A673 (cell line): ENCODE data around the gene TPR. TPM values are rescaled to one million over a fixed set of nuclear protein-coding genes. Genes with fewer than 3 reads are reported as not detected.
"Not testable (repeated sequence)": the region's sequence is repeated elsewhere in the genome, so short reads cannot be mapped to it uniquely, and the experiment has no call there.

Experiments used
- BruUV-seq: library from RNA; stranded (reverse); fragments of 400-500 nt; replicated peaks from 2 replicates; lab custom pipeline; 2021; lab: Mats Ljungman, UMichigan
- CTCF ChIA-PET: fragments of 300-600 bp; sonication (Branson Sonifier 250); formaldehyde crosslinking; loops from one replicate; lab custom pipeline; 2022; ENCODE audit warnings: antibody characterized with exemption; lab: Charles Lee
- POLR2A ChIA-PET: fragments of 300-600 bp; sonication (Branson Sonifier 250); formaldehyde crosslinking; loops from one replicate; lab custom pipeline; 2022; ENCODE audit warnings: antibody characterized with exemption; ENCODE audit not compliant: low non-redundant PET; lab: Charles Lee
- DNase-seq: peaks from one replicate; pipeline ENCODE4 v3.0.0-alpha.2; 2015; ENCODE audit warnings: low spot score
- H3K27ac ChIP-seq: fragments of 200-600 bp; sonication (generic); 2 replicates; pipeline ENCODE4 v1.5.1; 2016; ENCODE audit warnings: mixed run types, low read depth, mild to moderate bottlenecking, mixed read lengths, antibody characterized with exemption, low read length; ENCODE audit not compliant: poor library complexity, severe bottlenecking
- H3K27me3 ChIP-seq: fragments of 200-600 bp; sonication (generic); replicated peaks from 2 replicates; pipeline ENCODE4 v1.6.1; 2017; ENCODE audit warnings: mixed run types, low read depth, mild to moderate bottlenecking, mixed read lengths, antibody characterized with exemption, low read length; ENCODE audit not compliant: insufficient read depth, poor library complexity
- H3K36me3 ChIP-seq: fragments of 200-600 bp; sonication (generic); 2 replicates; pipeline ENCODE4 v1.6.1; 2016; ENCODE audit warnings: mixed run types, mild to moderate bottlenecking, mixed read lengths, antibody characterized with exemption, low read length; ENCODE audit not compliant: insufficient read depth, poor library complexity, severe bottlenecking
- H3K4me1 ChIP-seq: fragments of 200-600 bp; sonication (generic); 2 replicates; pipeline ENCODE4 v1.6.1; 2017; ENCODE audit warnings: mixed run types, mild to moderate bottlenecking, mixed read lengths, antibody characterized with exemption, low read length; ENCODE audit not compliant: insufficient read depth, poor library complexity, severe bottlenecking
- H3K4me3 ChIP-seq: fragments of 200-600 bp; sonication (generic); 2 replicates; pipeline ENCODE4 v1.5.1; 2016; ENCODE audit warnings: low read depth, mixed run types, mild to moderate bottlenecking, mixed read lengths, low read length; ENCODE audit not compliant: poor library complexity, severe bottlenecking
- H3K9me3 ChIP-seq: fragments of 200-600 bp; sonication (generic); 2 replicates; pipeline ENCODE4 v1.6.1; 2016; ENCODE audit warnings: mixed run types, low read depth, mild to moderate bottlenecking, mixed read lengths, antibody characterized with exemption, low read length; ENCODE audit not compliant: poor library complexity, severe bottlenecking
- CTCF ChIP-seq: fragments of 300-800, 200-600 bp; sonication (generic); conservative IDR thresholded peaks from 2 replicates; pipeline ENCODE4 v1.5.1; 2017; ENCODE audit warnings: low read depth, mild to moderate bottlenecking, antibody characterized with exemption, low read length, moderate library complexity, mixed read lengths
- EZH2 ChIP-seq: fragments of 200-600 bp; sonication (generic); IDR thresholded peaks from 2 replicates; pipeline ENCODE4 v1.6.1; 2017; ENCODE audit warnings: borderline replicate concordance, low read depth, mild to moderate bottlenecking, mixed read lengths, antibody characterized with exemption, low read length; ENCODE audit not compliant: poor library complexity, severe bottlenecking
- intact Hi-C: fragments of 100-400 bp; cut with micrococcal nuclease; formaldehyde crosslinking; loops from one replicate; pipeline ENCODE4 v1.10.0; 2022; ENCODE audit not compliant: unreplicated experiment
- total RNA-seq: library from RNA; stranded (reverse); gene quantifications from 2 replicates; pipeline ENCODE4 v1.2.3, GENCODE V29; 2021

The TPR gene
- total RNA-seq, 1 experiment from 2014 or later: 137 TPM

- Histone ChIP-seq H3K27me3 (no peaks in the 10 kb centered on the region), H3K9me3 (no peaks in the 10 kb centered on the region), H3K27ac (peak overlapping the region; percentile 98), H3K4me1 (peaks cover 15% of the 10 kb centered on the region), H3K36me3 (peaks cover 41% of the 10 kb centered on the region), H3K4me3 (peak overlapping the region; percentile 78)
- BruUV-seq: TSS peak; percentile 31
- ChIA-PET CTCF (interaction anchor here (0.5 to 1.2 kb wide), 11 partner anchors 11 to 654 kb away, joined by 3 to 9 read pairs (median 3); partner anchors contain the start of gene PTGS2), POLR2A (interaction anchor here (0.7 kb wide), 2 partner anchors 161 to 1059 kb away, joined by 3 read pairs; no protein-coding TSS in a partner anchor)
- peak; percentile 28 for DNase-seq
- intact Hi-C loops: no loop called here
- TF ChIP-seq EZH2 (no peak), CTCF (no peak)
Observed at GRCh38 chr1:186374303-186375151, 526 bp downstream of the TPR start.

GRCh38 chr1:186347837-186348691 lies 27.0 kb downstream of the TPR start:
- peaks cover 94% of the 10 kb centered on the region for H3K36me3 ChIP-seq
- H3K4me3 ChIP-seq, H3K27ac ChIP-seq, DNase-seq, CTCF ChIA-PET, H3K27me3 ChIP-seq, H3K9me3 ChIP-seq, H3K4me1 ChIP-seq, POLR2A ChIA-PET, intact Hi-C loops, BruUV-seq: not testable (repeated sequence)

- POLR2A ChIA-PET: no interaction called here
- CTCF ChIA-PET: no interaction called here
Observed at GRCh38 chr1:186340772-186341171, 34.3 kb downstream of the TPR start.

More at GRCh38 chr1:186340772-186341171, 34.3 kb downstream of the TPR start:
- DNase-seq: no peak
- Histone ChIP-seq H3K9me3 (no peaks in the 10 kb centered on the region), H3K27ac (no peak overlapping the region), H3K36me3 (peaks cover 98% of the 10 kb centered on the region), H3K27me3 (no peaks in the 10 kb centered on the region), H3K4me3 (no peak overlapping the region), H3K4me1 (no peaks in the 10 kb centered on the region)
- no peak for TF ChIP-seq EZH2
- no peak for TF ChIP-seq CTCF
- no TSS peak for BruUV-seq
- intact Hi-C loops: no loop called here
